ENCODE data around the gene THOP1. TPM values are rescaled to one million over a fixed set of nuclear protein-coding genes. Genes with fewer than 3 reads are reported as not detected.

The THOP1 gene
- total RNA-seq, 1 experiment from 2014 or later = 143 TPM

DNA sequence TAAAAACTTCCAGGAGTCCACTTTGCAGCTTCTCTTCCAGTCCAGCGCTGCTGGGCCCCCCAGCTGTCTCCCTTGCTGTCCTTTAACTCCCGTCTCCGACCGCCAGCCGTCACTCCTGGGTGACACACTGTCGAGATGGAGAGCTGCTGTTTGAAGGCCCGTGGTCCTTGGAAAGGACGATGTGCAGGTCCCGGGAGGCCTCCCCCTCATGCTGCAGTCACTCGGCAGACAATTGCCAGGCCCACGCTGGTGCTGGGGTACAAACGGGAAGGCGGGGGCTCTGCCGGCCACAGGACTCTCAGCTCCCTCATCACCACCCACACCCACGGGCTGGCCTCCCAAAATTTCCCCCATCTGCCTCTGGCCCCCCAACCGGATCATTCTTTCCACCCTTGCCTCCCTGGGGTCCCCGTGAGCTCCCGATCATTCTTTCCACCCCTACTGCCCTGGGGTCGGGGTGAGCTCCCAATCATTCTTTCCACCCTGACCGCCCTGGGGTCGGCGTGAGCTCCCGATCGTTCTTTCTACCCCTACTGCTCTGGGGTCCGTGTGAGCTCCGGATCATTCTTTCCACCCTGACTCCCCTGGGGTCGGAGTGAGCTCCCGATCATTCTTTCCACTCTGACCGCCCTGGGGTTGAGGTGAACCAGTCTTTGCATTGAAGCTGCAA is 18.3 kb downstream of the THOP1 start:
- no peaks in the 10 kb centered on the region for H3K27me3 ChIP-seq (ENCODE audit: control insufficient read depth, insufficient read depth, low read length)
- POLR2A ChIA-PET = no interaction called here
- CTCF ChIA-PET = no interaction called here
- ATAC-seq = no peak
- no peak for DNase-seq (ENCODE audit: low read depth, low spot score)
- TF ChIP-seq CTCF (IDR thresholded peaks at IDR 0.05) (no peak), POLR2AphosphoS5 (IDR thresholded peaks at IDR 0.05; ENCODE audit: low read depth, low read length) (no peak), SIN3A (IDR thresholded peaks at IDR 0.05; ENCODE audit: borderline replicate concordance, insufficient read depth, low read depth, low read length) (no peak), TCF7L2 (IDR thresholded peaks at IDR 0.05; ENCODE audit: low read depth, low read length) (no peak), REST (IDR thresholded peaks at IDR 0.05; ENCODE audit: insufficient read depth in 1 of 2, low read depth in 2 of 2, low read length in 1 of 2) (no peak)
- in situ Hi-C loops (cut with HindIII; ENCODE audit: low pct_unique_long_range_greater_than_20kb, low sequenced_read_pairs) (no loop called here), intact Hi-C loops (cut with micrococcal nuclease; ENCODE audit: unreplicated experiment) (no loop called here)
- no peak overlapping the region for H3K27ac ChIP-seq (ENCODE audit: low read length)
- BruUV-seq (replicated peaks) = no TSS peak
- H3K4me3 ChIP-seq (ENCODE audit: low read depth in 2 of 2, low read length in 2 of 2) = no peak overlapping the region
- H3K4me1 ChIP-seq (ENCODE audit: control insufficient read depth, insufficient read depth, low read length) = no peaks in the 10 kb centered on the region
- H3K36me3 ChIP-seq (ENCODE audit: control insufficient read depth, insufficient read depth, low read length) = no peaks in the 10 kb centered on the region
- no peaks in the 10 kb centered on the region for H3K9me3 ChIP-seq (ENCODE audit: control insufficient read depth, insufficient read depth, low read depth, low read length)

GRCh38 chr19:2804156-2805004 is 19.1 kb downstream of the THOP1 start:
- H3K9me3 ChIP-seq (ENCODE audit: control insufficient read depth, insufficient read depth, low read depth, low read length) = no peaks in the 10 kb centered on the region
- ChIA-PET CTCF (no interaction called here), POLR2A (no interaction called here)
- TF ChIP-seq TCF7L2 (IDR thresholded peaks at IDR 0.05; ENCODE audit: low read depth, low read length) (no peak), REST (IDR thresholded peaks at IDR 0.05; ENCODE audit: insufficient read depth in 1 of 2, low read depth in 2 of 2, low read length in 1 of 2) (no peak), SIN3A (IDR thresholded peaks at IDR 0.05; ENCODE audit: borderline replicate concordance, insufficient read depth, low read depth, low read length) (no peak), POLR2AphosphoS5 (IDR thresholded peaks at IDR 0.05; ENCODE audit: low read depth, low read length) (no peak), CTCF (IDR thresholded peaks at IDR 0.05) (no peak)
- in situ Hi-C loops (cut with HindIII; ENCODE audit: low pct_unique_long_range_greater_than_20kb, low sequenced_read_pairs) = no loop called here
- no peaks in the 10 kb centered on the region for H3K4me1 ChIP-seq (ENCODE audit: control insufficient read depth, insufficient read depth, low read length)
- no peak overlapping the region for H3K27ac ChIP-seq (ENCODE audit: low read length)
- ATAC-seq (no peak), DNase-seq (ENCODE audit: low read depth, low spot score) (no peak)
- no TSS peak for BruUV-seq (replicated peaks)
- intact Hi-C loops (cut with micrococcal nuclease; ENCODE audit: unreplicated experiment) = no loop called here
- no peaks in the 10 kb centered on the region for H3K27me3 ChIP-seq (ENCODE audit: control insufficient read depth, insufficient read depth, low read length)
- no peaks in the 10 kb centered on the region for H3K36me3 ChIP-seq (ENCODE audit: control insufficient read depth, insufficient read depth, low read length)
- no peak overlapping the region for H3K4me3 ChIP-seq (ENCODE audit: low read depth in 2 of 2, low read length in 2 of 2)

Measured in Panc1 (cell line).